GM18909 (cell line): ENCODE results near the gene SLC22A5.
"Not testable (repeated sequence)": the region's sequence is repeated elsewhere in the genome, so short reads cannot be mapped to it uniquely, and the experiment has no call there.

Experiments used
- ATAC-seq: cut with Tn5 transposase; IDR thresholded peaks from one replicate; pipeline ENCODE4 v1.9.1; 2021; ENCODE audit warnings: mild to moderate bottlenecking; ENCODE audit not compliant: unreplicated experiment, poor library complexity

SLC22A5 gene

DNA sequence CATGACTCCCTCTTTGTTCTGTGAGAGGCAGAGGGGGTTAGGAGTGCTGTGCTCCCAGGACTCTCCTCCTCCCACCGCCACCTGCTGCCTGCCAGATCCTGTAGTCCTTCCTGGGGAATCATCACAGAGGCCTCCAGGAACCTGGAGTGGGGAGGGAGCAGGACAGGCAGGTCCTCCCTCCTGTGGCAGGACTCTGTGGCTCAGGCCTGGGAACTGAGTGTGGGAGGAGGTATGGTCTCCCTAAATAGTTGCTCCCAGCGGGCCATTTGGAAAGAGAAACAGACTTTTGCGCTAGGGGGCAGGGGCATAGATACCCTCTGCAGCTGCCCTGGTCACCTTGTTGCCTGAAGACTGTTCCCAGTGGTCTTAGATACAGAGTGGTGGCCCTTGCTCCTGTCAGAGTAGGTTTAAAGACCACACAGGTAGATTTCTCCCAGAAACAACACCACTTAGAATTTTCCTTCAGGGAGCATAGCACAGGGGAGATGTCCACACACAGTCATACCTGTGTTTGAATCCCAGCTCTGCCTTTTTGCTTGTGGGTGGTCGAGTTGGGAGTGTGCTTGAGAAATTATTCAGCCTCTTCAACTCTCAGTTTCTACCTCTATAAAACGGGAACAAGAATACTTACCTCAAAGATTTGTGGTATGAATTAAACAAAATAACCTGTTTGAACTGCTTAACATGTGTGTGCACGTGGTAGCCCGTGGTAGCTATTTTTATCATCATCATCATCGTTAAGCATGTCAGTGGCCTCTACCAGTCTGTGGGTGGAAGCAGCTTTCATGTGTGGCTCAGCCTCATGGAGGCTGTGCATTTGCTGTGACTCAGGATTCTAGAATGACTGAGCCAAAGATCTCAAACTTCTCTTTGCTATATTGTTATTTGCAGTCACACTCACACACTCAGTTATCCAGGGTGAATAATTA is 55.8 kb downstream of the SLC22A5 start:
- peak; percentile 47 for ATAC-seq

DNA sequence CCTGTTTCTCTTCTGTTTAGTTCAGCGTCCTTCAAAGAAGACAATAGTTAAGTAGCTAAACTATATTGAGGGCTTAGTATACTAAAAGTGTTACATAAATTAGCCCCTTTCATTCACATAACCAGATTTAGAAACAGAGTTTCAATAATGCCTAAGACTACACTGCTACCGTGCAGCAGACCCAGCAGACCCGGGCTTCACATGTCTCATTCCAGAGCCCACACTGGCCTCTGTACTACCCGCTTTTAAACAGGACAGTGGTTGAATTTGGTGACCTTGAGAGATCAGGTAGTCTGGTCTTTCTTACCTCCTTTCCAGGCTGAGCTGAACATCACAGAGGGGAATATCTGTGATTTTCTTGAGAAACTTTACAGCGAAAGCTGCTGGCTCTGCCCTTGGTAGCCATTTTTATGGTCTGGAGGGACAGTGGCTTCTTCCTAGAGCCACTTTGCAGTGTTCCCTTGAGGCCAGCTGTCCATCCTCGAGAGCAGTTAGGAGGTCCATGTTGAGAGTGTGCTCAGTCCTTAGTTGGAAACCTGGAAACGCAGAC is 56.5 kb downstream of the SLC22A5 start:
- no peak for ATAC-seq

DNA sequence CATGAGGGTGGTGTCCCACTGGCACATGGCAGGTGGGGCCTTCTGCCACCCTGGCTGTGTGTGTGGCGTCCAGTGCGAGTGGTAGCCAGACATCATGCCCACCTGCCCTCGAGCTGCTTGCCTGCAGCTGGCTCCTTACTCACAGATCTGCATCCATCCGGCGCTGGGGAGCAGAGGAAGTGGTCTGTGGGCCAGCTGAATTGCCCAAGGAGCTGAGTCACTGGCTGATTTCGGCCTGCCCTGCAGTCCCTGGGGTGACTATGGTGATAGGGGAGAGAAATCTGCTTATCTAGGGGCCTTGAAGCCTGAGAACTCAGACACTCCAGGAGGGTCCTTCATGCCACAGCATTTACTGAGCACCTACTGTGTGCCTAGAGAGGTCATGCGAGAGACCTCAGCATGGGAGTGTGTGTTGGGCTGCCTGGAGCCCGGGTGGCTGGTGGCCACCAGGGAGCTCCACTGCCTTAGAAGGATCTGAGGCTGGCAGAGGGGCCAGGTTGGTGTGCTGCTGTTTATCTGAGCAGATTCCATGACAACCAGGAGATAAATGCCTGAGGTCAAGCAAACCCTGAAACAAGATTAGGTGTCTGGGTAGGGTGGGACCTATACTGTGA is 57.1 kb downstream of the SLC22A5 start:
- peak; percentile 45 for ATAC-seq

DNA sequence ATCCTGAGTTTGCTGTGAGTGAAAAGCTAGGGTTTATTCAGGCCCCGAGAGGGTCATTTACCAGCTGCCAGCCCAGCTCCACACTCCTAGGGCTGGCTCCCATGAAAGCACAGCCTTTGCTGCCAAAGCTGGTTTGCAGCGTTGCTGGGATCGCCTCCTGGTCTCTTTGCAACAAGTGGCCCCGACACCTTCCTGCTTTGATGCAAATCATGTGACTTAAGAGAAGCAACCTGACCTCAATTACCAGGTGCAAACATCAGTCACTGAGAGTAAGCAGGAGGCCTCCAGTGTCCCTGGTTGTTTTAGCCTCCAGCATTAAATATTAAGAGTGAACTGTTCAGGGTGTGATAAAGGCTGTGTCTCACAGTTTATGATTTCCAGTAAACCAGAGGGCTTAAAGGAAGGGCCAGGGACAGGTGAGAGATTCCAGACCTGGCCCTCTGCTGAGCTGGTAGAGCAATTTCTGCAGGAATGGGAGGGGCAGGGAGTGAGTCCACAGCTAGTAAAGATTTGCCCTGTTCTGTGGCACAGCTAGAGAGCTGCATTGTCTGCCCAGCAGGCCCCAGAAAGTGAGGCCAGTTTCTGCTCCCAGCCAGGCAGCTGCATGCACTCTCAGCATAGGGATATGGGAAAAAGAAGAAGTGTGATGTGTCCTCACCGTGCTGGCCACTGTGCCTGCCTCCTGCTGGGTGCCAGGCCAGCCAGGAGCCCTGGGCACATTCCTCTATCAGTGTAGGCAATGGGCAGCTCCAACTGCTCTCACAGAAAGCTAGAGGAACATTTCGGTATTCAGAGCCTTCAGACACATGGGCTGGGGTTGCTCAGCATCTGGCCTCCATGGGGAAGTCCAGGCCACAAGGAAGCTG is 58.0 kb downstream of the SLC22A5 start:
- ATAC-seq, result no peak

DNA sequence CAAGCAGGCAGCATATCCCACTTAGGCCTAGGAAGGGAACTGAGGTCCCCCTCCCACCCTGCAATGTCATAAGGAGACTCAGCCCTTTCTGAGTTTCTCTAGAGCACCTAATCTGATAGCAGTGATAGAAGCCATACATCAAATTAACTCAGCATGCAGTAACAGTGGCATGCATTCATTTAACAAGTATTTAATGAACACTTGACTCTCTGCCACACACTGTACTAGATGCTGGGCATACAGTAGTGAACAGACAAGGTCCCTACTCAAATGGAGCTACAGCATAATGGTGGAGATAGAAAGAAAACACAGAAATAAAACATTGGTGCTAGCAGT is 58.6 kb downstream of the SLC22A5 start:
- no peak for ATAC-seq

DNA sequence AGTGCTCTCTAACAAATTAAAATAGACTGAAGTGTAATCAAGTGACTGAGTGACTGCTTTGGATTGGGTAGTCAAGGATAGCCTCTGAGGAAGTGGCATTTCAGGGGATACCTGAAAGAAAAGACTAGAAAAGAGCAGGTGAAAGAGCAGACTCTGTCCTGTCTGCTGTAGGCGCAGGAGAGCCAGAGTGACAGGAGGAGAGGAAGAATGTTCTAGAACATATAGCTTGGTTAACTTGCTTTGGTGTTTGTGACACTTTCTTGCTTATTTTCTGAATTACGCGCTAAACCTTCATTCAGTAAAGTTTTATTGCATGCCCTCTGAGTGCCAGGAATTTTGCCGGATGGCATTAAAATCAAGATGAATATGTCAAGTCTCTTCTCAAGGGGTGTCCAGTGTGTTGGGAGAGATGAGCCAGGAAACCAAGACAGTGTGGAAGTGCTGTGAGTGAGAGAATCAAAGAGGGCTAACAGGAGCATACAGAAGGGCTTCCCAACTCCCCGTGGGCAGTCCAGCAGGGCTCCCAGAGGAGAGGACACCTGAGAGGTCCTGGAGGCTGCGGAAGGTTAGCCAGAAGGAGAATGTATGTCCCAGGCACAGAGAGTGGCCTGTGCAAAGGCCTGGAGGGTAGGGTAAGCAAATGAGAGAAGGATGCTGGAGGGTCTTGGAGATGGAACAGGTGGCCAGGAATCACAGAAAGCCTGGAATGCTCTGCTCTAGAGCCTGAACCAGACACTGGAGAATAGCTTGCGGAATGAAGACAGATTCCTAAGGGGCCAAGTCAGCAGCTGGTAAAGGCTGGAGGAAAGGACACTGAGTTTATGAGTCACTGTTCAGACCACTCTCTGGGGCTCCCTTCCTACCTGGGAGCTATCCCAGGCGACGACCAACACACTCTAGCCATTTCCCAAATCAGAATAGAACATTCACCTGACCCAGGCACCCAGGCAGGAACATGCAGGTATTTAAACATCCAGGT is 59.3 kb downstream of the SLC22A5 start:
- no peak for ATAC-seq

DNA sequence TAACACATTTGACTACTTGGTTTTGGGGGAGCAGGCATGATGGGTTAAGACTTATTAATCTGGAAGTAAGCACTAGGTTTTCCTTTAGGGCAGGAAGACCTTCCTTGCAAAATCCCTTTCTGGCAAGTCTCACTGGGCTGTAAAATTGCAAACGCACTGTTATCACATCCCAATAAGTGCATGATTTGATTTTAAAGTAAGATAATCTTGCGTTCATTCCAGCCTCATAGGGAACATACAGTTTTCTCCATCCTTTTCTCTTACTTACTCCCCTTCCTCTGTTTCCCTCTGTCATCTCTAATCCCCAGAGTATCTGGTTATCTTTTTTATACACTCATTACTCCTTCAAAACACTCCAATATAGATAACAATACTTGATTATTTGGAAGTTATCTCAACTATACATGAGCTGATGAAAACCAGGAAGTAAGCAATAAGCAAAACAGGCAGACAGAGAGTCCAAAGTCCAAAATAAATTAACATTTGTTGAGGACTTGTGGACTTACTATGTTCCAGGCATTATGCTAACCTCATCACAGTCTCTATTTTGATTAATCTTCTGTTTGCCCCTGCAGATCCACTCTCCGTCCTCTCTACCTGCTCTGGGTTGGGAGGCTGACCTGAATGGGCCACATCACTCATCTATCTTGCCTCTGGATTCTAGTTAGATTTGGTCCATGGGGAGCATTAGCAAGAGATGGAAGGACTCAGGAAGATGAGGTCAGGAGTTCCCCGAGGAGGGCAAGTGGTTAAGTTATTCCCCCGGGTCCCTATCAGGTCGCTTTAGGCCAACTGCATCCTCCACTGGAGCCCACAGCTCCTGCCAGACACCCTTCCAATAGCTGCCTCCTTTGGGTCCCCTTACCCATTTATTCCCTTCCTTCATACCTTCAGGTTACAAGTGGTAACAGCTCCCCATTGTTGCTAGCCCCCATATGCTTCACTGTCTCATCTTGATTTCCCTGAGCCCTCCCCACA is 60.2 kb downstream of the SLC22A5 start:
- ATAC-seq, result no peak

DNA sequence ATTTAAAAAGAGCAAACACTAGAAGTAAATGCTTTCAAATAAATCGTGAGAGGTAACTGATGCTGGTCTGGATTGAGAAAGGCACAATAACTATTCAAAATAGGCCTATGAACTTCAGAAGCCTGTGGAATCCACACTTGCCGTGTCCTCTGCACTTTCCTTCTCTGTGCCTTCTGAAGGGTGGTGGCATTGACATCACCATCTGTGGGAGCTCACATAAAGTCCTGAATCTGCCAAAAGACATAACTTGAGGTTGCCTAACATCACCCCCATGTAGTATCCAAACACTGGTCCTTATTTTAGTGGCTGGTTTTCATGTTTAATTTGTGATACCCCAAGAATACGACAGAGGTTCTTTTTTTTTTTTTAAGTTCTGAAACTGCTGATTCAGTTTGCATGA is 61.2 kb downstream of the SLC22A5 start:
- ATAC-seq, result no peak

DNA sequence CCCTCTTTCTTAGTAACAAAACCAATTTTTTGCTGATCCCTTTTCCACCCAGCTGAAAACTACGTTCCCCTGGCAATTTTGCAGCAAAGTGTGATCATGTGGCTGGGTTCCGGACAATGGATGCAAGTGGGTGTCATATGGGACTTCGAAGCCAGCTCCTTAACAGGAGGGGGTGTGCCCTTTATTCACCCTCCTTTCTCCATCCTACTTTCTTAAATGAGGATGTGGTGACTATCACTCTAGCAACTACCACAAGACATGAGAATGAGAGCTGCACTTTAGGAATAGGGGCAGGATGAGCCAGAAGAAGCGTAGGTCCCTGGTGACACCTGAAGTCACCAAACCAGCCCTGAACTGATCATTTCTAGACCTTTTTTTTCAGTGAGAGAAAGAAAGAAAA is 62.1 kb downstream of the SLC22A5 start:
- no peak for ATAC-seq

DNA sequence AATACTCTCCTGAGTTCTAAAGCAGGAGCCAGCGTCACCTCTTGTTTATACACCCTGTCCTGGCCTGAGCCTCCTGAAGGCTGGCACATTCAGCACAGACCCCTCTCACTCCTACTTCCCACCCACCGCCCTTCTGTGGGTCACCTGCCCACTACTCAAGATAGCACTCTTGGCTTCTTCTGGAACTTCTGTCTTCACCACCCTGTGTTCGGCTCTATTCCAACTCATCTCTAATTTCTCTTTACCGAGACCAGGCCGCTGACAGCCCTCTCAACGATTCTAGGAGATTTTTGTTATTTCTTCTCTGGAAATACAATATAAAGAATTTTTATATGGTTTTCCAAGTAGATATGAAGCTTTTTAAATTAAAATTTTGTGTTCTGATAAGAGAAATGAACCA is 63.6 kb downstream of the SLC22A5 start:
- no peak for ATAC-seq

DNA sequence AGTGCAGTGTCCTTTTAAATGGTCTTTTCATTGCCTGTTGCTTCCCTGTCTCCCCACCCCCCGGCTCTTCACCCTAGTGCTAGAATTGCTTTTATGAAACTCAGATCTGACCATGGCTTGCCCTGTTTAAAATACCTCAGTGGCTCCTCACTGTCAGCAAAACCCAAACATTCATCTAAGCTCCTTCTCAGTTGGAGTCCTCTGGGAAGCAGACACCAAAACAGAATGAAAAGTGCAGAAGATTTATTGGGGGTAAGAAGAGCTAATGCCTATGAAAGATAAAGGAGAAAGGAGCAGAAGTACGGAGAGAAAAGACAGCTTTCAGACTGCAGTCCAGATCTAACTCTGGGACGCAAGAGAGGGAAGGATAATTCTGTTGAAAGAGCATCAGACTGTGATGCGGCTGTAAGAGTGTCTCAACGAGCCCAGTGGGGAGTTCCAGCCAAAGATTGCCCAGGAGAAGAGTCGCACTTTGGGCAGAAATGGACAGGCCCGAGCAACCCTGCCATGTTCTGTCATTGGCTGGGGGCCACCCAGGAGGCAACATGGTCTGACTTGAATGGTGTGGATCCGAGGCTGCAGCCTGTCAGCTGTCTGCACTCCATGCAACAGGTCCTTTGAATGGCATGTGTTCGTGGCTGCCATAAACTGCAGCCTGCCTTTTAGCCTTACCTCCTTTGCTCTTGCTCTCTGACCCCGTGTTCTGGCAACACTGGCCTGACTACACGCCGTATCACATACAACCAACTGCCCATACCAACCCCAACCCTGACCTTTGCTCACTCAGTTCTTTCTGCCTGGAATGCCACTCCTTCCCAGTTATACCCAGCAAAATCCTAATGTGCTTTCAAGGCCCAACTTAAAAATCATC is 65.1 kb downstream of the SLC22A5 start:
- ATAC-seq, result no peak

DNA sequence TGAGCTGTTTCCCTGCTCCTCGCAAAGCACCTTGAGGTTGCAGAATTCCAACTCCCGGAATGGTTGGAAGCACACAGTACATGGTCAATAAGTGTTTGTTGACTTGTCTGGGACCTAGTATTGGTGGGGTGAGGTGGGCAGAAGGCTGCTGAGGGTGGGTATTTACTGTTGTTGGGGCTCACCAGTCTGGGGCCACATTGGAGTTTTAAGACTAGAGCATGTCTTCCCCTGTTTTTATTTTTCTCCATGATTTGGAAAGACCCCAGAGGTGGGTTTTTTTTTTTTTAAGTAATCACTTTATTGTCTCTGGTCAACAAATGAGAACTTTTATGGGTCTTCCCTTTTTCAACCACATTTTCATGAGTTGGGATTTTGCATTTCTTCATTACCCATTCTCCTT is 65.9 kb downstream of the SLC22A5 start:
- no peak for ATAC-seq

DNA sequence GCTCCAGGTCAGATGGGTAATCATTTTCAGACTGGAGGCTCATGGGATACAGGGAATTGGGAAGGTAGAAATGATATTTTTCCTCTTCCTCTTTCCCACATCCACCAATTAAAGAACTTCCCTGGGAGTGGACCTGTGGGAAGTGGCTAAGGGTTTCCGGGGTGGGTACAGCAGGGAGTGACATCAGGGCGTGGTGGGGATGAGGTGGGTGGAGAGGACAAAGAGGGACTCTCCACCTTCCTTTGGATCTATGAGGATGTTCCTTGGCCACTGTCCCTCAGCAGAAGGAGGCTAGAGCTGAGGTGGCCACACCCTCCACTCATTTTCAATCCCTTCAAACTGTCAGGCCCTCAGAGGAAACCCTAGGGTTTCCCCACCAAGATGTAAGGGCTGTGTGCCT is 66.4 kb downstream of the SLC22A5 start:
- ATAC-seq, result no peak

DNA sequence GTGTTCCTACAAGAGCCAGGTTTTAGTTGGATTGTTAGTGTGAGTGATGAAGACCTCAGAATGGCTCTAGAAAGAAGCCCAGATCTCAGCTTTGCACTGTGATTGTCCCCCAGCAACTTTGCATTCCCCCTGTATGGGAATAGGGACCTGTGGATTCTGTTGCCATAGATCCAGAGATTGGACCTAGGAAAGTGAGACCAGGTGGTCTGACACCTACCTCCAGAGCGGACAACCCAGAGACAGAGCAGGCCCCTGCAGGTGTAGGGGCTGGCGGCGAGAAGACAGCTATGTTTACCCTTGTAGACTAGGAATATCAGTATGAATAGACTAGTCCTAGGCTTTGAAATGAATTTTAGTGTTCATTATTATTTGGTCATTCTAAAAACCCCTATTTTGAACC is 67.4 kb downstream of the SLC22A5 start:
- no peak for ATAC-seq

DNA sequence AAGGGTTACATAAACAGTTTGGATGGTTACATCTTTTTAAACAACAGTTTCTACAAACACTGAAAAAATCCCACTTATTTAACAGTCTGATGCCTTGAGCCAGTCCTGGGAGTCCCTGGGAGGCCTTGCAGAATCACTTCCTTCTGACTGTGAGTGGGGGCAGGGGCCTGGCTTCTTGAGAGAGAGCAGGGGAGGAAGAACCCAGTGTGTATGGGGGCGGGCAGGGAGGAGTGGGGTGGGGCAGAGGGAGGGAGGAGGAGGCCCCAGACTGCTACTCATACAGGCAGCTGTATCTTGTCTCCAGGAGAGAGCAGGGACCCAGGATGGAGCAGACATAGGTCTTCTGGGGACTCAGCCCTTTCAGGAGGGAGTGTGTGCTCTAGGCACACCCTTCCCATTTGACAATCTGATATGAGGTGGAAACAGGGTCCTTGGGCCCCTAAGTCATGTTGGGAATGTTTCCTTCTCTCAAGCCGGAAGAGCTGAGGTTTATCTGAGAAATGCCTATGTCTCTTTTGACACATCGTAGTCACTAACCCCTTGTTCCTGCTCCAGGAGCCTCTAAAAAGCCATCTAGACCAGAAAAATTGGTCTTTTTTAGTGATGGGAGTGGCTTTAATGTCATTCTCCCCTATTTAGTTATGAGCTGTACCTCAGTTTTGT is 68.2 kb downstream of the SLC22A5 start:
- ATAC-seq, result peak; percentile 86

DNA sequence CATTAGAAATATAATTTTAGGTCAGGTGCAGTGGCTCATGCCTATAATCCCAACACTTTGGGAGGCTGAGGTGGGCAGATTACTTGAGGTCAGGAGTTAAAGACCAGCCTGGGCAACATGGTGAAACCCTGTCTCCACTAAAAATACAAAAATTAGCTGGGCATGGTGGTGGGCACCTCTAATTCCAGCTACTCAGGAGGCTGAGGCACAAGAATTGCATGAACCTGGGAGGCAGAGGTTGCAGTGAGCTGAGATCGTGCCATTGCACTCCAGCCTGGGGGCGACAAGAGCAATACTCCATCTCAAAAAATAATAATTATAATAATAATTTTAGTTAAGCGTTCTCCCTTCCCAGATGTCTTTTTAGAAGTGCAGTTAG is 68.7 kb downstream of the SLC22A5 start:
- ATAC-seq, result not testable (repeated sequence)

DNA sequence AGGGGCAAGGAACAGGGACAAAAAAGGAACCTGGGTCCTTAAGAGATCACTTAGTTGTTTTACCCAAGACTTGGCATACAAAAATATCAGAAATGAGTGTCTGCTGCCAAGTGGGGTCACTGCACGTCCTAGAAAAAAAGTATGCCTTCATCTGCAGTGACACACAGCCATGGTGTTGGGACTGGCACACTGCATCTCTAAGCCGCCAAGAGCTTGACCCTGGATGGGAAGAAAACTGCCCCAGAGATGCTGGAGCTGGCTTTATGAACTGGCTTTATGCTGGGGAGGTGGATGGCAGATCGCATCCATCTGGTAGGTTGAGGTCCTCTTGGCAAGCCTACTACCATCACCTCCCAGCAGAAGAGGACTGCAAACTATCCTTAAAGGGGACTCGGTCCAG is 69.4 kb downstream of the SLC22A5 start:
- no peak for ATAC-seq
